GM21515 (cell line): ENCODE data around the gene MKNK2.

ENCODE experiments used
- ATAC-seq: cut with Tn5 transposase; IDR thresholded peaks from one replicate; pipeline ENCODE4 v1.9.1; 2021; ENCODE audit not compliant: unreplicated experiment

Gene MKNK2

GRCh38 chr19:2080336-2080988 lies 29.4 kb upstream of the MKNK2 start:
- no peak for ATAC-seq

DNA sequence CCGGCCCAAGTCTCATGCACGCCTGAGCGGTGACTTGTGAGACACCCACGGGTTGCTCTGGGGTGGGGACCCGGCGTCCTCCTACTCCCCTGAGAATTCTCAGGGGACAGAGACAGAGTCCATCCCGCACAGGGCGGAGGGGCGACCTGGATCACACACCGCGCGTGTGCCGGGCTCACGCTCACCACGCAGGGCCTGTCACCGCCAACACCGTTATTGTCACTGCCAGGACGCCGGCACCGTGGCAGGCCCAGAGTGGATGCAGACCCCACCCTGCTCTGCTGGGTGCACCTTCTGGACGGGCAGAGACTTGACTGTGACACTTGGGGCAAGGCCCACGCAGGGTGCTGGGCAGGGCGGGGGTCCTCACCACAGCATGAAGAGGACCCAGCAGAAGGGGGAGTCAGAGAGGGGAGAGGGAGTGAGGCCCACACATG lies 28.8 kb upstream of the MKNK2 start:
- ATAC-seq, result no peak

DNA sequence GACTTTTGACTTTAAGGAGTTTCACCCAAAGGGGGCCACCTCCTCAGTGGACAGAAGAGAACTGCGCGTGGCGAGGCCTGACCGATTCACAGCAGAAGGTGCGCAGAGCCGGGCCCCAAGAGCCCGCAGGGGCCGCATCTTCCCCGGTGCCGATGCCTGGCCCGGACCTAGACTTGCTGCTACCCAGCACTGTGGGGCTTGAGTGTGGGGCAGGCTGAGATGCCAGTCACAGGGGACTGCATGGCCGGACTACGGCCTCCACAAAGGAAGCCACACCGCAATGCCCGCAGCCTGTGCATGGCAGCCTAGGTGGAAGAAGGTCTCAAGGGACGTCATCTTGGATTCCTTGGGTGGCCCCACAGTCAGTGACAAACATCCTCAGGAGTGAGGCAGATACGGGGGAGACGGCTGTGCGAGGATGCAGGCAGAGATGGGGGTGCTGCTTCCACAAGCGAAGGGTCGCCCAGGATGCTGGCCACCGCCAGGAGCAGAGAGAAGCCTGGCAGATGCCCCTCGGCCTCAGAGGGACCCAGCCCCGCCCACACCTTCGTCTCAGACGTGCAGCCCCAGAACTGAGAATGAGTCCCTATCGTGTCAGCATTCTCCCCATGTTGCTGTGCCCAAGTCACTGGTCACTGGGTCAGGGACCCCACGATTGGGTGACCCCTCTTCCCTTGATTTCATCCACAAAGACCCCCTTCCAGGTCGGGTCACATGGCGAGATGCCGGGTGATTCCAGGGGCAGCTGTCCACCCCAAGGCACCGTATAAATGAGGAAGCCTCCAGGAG lies 28.2 kb upstream of the MKNK2 start:
- no peak for ATAC-seq

DNA sequence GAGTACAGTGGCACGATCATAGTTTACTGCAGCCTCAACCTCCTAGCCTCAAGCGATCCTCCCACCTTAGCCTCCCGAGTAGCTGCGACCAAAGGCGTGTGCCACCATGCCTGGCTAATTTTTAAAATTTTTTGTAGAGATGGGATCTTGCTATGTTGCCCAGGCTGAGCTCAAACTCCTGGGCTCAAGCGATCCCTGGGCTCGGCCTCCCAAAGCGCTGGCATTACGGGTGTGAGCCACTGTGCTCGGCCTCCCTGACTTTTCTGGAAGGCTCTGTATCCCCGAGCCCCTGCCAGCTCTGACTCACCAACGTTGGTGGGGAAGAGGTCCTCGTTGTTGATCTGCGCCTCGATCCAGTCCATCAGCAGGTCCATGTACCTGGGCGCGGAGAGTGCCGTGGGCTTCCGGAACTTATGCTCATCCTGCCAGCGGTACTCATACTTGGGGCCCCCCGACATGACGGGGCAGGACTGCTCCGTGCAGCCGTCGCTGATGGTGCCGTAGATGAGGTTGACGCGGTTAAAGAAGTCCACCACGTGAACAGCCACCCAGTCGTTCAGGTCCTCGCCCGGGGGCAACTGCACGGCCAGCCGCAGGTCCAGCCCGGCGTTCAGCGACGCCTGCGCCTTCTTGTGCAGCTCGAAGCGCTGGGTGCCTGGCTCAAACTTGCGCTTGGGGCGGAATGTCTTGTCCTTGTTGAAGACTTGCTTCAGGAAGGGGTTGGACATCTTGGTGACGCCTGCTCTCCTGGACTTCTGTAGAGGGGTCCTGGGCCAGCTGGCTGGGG lies 27.0 kb upstream of the MKNK2 start:
- ATAC-seq, result no peak

GRCh38 chr19:2077398-2077797 lies 26.4 kb upstream of the MKNK2 start:
- ATAC-seq, result no peak

DNA sequence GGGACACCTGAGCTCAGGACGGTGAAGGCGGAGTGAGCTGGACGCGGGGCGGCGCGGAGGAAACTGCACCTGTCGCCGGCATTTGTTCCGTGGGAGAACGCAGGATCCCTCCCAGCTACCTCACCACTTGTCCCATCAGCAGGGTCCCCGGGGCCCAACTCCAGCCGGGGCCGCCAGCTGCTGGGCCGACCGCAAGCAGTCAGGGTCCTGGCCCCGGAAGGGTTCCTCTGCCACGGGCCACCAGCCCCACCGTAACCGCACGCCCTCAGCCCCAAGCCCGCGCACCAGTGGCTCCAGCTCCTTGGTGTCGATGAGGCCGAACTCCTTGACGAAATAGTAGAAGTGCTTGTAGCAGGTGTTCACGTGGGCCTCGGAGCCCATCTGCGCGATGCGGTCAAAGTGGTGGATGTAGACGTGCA lies 25.5 kb upstream of the MKNK2 start:
- ATAC-seq, result no peak

- no peak for ATAC-seq
Measured at GRCh38 chr19:2072757-2073551, 21.9 kb upstream of the MKNK2 start.

DNA sequence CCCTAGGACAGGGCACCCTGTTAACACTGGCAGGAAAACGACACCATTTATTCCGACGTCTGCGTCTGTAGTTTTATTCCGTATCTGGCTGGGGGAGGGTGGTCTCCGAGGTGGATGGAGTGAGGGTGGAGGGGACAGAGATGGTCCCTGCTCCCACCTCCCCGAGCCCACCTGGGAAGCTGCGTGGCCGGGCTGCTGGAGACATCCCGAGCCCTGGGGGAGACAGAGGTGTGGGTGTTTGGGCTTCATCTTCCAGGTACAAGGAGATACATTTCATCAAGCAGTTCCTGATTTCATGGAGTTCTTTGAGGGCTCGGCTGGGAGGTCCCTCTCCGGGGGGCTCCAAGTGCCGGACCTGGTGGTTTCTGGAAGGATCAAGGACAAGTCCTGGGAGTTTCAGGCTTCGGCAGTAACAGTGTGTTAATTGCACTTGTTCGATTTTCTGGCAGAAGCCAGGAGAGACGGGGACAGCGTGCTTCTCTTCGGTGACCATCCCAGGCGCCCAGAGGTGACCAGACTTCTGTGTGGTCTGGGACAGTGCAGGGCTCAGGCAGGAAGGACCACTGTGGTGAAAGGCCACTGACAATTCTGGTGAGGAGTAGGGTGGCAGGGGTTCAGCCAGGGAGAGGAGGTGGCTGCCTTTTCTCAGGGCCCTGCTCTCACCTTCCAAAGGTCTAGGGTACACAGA lies 20.1 kb upstream of the MKNK2 start:
- no peak for ATAC-seq

GRCh38 chr19:2070436-2070827 lies 19.4 kb upstream of the MKNK2 start:
- ATAC-seq, result no peak

DNA sequence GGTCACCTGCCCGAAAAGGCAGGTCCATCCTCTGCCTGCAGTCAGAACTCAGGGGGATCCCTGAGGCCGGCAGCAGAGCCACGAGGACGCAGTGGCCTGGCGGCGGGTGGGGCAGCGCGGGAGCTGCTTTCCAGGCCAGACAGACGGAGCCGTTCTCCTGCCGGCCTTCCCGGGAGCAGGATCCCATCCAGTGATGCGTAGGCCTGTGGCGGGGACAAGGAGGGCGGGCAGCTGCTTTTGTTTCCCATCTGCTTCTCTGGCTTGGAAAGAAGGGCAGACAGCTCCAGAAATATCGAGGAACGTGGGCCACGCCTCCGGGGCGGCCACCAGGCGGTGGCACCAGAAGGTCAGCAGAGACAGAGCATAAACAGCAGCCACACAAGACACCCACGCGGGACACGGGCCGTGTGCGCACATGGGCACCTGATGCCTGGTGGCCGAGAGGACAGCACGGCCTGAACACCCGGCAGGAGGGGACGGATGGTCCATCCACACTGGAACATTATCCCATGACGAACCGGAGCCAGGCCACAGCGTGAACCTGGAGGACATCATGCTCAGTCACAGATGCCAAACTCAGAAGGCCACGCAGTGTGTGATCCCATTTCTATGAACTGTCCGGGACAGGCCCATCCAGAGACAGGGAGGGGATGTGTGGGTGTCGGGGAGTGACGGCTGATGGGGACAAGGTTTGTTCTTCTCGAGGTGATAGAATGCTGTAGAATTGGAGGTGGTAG lies 13.9 kb upstream of the MKNK2 start:
- no peak for ATAC-seq

DNA sequence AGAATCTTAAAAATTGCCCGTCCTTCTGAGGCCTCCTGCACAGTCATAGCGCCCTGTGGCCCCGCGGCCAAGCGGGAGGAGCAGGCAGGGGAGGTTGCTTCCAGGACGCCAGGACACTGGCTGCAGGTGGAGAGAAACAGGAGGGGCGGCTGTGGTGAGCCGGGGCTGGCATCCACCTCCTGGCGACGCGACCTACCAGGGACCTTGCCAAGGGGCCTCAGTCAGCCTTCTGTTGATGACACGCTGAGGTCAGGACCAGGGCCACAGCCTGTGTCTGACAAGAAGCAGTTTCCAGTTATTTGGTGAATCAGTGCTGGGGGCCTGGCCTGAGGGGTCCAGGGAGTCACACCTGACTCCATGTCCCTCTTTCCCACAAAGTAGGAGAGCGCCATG lies 13.3 kb upstream of the MKNK2 start:
- ATAC-seq, result no peak

- ATAC-seq, result no peak
Measured at GRCh38 chr19:2063824-2064223, 12.8 kb upstream of the MKNK2 start.

DNA sequence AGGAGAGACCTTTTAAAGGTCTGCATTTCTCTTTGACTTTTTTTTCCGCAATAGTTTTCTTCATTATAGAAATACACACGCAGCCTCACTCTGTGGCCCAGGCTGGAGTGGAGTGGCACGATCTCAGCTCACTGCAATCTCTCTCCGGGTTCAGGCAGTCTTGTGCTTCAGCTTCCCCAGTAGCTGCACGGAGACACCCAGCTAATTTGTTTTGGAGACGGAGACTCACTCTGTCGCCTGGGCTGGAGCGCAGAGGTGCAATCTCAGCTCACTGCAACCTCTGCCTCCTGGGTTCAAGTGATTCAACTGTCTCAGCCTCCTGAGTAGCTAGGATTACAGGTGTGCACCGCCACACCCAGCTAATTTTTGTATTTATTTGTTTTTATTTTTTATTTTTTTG lies 11.7 kb upstream of the MKNK2 start:
- ATAC-seq, result no peak

DNA sequence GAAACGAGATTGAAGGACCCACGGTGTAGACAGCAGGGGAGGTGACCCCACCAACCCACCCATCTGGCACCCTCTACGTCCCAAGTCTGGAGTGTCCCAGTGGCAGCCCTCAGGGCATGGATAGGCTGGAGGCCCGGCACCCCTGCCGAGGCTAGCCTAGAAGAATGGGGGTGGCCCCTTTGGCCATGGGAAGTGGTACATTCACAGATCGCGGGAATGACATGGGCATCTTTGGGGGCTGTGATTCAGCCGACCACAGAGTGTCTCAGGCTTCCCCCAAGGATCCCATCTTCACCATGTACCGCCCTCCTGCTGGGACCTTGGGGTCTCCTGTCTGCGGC lies 11.3 kb upstream of the MKNK2 start:
- ATAC-seq, result no peak

DNA sequence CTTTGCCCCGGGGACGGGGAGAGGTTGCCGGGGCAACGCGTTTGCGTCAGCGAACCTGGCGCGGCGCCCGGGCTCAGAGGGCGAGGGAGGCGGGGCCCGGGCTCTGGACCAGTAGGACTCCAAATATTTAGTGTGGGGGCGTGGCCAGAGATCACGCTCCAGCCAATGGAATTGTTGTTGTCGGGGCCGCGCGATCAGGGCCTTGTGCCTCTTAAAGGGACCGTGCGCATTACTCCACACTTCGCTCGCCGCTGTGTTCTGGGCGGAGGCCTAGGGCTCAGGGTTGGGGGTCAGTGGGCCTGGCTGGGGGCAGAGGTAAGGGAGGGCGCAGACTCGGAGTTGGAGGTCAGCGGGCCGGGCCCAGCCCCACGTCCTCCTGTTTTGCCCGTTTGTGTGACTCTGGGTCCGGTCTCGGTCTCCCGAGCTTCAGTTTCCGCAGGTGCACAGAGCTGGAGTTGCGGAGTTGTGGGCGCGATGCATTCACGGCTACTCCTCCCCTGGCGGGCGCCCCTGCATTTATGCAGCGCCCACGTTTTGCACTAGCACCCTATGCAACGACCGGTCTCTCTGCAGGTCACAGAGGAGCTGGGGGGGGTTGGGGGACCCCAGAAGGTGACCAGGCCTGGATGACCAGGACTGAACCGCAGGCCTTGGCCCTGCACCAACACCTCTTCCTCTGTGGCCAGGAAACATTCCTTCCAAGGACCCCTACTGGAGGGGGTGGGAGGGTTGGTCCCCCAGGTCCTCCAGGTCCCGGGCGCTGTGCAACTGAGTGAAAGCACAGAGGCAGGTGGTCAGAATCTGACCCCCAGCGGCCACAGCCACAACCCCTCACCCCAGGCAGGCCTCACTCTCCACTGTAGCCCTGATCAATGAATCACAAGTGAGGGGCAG lies 10.7 kb upstream of the MKNK2 start:
- peak; percentile 61 for ATAC-seq

GRCh38 chr19:2060884-2061494 lies 9.9 kb upstream of the MKNK2 start:
- peak; percentile 25 for ATAC-seq

DNA sequence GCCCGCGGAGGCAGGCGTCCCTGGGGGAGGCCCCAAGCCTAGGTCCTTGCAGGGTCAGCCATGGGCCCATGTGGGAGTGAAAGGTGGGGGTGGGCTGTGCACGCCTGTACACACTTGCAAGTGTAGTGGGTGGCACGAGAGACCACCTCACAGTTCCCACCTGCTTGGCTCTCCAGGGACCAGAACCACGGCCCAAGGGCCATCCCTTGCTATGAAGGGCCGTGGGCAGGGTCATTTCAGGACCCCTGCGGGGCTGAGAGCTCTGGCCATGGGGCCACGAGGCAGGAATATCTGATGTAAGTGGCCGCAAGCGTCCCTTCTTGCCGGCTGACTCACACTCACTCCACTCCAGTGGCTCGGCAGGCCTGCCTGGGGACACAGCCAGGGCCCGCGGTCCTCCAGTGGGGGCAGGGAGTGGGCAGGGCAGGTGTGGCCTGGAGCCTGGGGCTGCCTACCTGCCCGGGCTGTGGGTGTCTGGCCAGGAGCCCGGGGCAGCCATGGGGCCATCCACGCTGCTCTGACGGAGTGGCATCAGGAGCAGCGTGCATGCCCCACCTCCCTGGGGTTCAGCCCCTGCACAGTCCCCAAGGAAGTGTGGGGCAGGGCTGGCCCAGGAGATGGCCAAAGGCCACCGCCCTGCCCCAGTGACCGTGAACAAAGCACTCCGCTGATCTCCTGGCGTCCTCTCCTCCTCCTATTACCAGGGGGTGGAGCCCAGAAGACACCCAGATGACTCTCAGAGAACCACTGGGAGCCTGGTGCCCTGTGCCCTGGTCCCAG lies 8.6 kb upstream of the MKNK2 start:
- ATAC-seq, result no peak
